ENCODE data around the gene HOXC12. TPM values are rescaled to one million over a fixed set of nuclear protein-coding genes. Genes with fewer than 3 reads are reported as not detected.

The HOXC12 gene
- total RNA-seq, 1 experiment from 2014 or later = not detected

DNA sequence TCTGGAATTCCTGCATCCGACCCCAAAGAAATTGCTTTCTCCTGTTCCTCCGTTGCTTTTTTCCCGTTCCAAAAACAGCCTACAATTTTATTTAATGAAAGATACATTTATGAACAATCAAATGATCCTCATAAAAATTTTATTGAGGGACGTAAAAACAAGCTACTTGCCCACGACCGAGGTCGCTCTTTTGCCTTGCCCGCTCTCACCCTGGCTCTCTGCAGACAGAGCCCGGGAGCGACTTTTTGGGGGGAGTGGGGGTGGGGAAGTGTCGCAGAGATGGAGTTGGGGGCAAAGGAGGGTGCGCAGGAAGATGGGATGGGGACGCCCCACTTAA is 44.2 kb downstream of the HOXC12 start (continued):
- TF ChIP-seq, protein P1, sequence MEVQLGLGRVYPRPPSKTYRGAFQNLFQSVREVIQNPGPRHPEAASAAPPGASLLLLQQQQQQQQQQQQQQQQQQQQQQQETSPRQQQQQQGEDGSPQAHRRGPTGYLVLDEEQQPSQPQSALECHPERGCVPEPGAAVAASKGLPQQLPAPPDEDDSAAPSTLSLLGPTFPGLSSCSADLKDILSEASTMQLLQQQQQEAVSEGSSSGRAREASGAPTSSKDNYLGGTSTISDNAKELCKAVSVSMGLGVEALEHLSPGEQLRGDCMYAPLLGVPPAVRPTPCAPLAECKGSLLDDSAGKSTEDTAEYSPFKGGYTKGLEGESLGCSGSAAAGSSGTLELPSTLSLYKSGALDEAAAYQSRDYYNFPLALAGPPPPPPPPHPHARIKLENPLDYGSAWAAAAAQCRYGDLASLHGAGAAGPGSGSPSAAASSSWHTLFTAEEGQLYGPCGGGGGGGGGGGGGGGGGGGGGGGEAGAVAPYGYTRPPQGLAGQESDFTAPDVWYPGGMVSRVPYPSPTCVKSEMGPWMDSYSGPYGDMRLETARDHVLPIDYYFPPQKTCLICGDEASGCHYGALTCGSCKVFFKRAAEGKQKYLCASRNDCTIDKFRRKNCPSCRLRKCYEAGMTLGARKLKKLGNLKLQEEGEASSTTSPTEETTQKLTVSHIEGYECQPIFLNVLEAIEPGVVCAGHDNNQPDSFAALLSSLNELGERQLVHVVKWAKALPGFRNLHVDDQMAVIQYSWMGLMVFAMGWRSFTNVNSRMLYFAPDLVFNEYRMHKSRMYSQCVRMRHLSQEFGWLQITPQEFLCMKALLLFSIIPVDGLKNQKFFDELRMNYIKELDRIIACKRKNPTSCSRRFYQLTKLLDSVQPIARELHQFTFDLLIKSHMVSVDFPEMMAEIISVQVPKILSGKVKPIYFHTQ (CRISPR knock-in tag; IDR thresholded peaks at IDR 0.05) = no peak
- TF ChIP-seq, protein P2, sequence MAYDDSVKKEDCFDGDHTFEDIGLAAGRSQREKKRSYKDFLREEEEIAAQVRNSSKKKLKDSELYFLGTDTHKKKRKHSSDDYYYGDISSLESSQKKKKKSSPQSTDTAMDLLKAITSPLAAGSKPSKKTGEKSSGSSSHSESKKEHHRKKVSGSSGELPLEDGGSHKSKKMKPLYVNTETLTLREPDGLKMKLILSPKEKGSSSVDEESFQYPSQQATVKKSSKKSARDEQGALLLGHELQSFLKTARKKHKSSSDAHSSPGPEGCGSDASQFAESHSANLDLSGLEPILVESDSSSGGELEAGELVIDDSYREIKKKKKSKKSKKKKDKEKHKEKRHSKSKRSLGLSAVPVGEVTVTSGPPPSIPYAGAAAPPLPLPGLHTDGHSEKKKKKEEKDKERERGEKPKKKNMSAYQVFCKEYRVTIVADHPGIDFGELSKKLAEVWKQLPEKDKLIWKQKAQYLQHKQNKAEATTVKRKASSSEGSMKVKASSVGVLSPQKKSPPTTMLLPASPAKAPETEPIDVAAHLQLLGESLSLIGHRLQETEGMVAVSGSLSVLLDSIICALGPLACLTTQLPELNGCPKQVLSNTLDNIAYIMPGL (CRISPR knock-in tag; IDR thresholded peaks at IDR 0.05) = no peak
- TF ChIP-seq, protein P3, sequence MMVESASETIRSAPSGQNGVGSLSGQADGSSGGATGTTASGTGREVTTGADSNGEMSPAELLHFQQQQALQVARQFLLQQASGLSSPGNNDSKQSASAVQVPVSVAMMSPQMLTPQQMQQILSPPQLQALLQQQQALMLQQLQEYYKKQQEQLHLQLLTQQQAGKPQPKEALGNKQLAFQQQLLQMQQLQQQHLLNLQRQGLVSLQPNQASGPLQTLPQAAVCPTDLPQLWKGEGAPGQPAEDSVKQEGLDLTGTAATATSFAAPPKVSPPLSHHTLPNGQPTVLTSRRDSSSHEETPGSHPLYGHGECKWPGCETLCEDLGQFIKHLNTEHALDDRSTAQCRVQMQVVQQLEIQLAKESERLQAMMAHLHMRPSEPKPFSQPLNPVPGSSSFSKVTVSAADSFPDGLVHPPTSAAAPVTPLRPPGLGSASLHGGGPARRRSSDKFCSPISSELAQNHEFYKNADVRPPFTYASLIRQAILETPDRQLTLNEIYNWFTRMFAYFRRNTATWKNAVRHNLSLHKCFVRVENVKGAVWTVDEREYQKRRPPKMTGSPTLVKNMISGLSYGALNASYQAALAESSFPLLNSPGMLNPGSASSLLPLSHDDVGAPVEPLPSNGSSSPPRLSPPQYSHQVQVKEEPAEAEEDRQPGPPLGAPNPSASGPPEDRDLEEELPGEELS (CRISPR knock-in tag; IDR thresholded peaks at IDR 0.05) = no peak
- TF ChIP-seq, protein P4, sequence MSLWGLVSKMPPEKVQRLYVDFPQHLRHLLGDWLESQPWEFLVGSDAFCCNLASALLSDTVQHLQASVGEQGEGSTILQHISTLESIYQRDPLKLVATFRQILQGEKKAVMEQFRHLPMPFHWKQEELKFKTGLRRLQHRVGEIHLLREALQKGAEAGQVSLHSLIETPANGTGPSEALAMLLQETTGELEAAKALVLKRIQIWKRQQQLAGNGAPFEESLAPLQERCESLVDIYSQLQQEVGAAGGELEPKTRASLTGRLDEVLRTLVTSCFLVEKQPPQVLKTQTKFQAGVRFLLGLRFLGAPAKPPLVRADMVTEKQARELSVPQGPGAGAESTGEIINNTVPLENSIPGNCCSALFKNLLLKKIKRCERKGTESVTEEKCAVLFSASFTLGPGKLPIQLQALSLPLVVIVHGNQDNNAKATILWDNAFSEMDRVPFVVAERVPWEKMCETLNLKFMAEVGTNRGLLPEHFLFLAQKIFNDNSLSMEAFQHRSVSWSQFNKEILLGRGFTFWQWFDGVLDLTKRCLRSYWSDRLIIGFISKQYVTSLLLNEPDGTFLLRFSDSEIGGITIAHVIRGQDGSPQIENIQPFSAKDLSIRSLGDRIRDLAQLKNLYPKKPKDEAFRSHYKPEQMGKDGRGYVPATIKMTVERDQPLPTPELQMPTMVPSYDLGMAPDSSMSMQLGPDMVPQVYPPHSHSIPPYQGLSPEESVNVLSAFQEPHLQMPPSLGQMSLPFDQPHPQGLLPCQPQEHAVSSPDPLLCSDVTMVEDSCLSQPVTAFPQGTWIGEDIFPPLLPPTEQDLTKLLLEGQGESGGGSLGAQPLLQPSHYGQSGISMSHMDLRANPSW (CRISPR knock-in tag; conservative IDR thresholded peaks at IDR 0.05; ENCODE audit: low read depth) = no peak
- TF ChIP-seq ZNF219 (CRISPR knock-in tag; IDR thresholded peaks at IDR 0.05; ENCODE audit: borderline replicate concordance) = no peak
- TF ChIP-seq ZNF317 (CRISPR knock-in tag; IDR thresholded peaks at IDR 0.05; ENCODE audit: borderline replicate concordance, low read depth) = no peak
- TF ChIP-seq, protein P5, sequence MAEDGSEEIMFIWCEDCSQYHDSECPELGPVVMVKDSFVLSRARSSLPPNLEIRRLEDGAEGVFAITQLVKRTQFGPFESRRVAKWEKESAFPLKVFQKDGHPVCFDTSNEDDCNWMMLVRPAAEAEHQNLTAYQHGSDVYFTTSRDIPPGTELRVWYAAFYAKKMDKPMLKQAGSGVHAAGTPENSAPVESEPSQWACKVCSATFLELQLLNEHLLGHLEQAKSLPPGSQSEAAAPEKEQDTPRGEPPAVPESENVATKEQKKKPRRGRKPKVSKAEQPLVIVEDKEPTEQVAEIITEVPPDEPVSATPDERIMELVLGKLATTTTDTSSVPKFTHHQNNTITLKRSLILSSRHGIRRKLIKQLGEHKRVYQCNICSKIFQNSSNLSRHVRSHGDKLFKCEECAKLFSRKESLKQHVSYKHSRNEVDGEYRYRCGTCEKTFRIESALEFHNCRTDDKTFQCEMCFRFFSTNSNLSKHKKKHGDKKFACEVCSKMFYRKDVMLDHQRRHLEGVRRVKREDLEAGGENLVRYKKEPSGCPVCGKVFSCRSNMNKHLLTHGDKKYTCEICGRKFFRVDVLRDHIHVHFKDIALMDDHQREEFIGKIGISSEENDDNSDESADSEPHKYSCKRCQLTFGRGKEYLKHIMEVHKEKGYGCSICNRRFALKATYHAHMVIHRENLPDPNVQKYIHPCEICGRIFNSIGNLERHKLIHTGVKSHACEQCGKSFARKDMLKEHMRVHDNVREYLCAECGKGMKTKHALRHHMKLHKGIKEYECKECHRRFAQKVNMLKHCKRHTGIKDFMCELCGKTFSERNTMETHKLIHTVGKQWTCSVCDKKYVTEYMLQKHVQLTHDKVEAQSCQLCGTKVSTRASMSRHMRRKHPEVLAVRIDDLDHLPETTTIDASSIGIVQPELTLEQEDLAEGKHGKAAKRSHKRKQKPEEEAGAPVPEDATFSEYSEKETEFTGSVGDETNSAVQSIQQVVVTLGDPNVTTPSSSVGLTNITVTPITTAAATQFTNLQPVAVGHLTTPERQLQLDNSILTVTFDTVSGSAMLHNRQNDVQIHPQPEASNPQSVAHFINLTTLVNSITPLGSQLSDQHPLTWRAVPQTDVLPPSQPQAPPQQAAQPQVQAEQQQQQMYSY (CRISPR knock-in tag; IDR thresholded peaks at IDR 0.05) = no peak
- TF ChIP-seq ESRRA (CRISPR knock-in tag; IDR thresholded peaks at IDR 0.05; ENCODE audit: borderline replicate concordance) = no peak
- TF ChIP-seq, protein P6, sequence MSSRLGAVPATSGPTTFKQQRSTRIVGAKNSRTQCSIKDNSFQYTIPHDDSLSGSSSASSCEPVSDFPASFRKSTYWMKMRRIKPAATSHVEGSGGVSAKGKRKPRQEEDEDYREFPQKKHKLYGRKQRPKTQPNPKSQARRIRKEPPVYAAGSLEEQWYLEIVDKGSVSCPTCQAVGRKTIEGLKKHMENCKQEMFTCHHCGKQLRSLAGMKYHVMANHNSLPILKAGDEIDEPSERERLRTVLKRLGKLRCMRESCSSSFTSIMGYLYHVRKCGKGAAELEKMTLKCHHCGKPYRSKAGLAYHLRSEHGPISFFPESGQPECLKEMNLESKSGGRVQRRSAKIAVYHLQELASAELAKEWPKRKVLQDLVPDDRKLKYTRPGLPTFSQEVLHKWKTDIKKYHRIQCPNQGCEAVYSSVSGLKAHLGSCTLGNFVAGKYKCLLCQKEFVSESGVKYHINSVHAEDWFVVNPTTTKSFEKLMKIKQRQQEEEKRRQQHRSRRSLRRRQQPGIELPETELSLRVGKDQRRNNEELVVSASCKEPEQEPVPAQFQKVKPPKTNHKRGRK (CRISPR knock-in tag; IDR thresholded peaks at IDR 0.05; ENCODE audit: borderline replicate concordance) = no peak

DNA sequence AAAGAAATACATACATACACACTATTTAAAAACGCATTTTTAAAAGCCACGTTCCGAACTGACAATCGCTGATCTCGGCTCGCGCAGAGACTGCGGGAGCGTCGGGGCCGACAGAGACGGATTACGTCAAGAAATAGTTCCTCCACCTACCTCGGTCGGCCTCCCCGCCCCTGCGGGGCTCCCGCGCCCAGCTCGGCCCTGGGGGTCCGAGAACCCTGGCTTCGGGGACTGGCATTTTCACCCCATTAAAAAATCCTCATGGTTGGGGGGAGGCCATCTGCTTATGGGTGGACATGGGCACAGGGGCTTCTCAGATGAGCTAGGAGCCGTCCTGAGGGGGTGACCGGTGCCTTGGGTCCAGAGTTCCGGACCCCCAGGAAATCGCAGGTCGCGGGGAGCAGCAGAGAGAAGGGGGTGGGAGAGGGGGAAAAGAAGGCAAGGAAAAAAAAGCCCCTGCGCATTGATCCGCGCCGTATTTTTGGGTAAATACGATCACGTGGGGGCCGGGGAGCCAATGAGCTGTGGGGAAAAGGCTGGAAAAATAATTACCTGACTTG is 44.9 kb downstream of the HOXC12 start:
- Mint-ChIP-seq H3K4me1 (peaks cover 28% of the 10 kb centered on the region), H3K27me3 (ENCODE audit: low read depth) (peaks cover 100% of the 10 kb centered on the region), H3K9me3 (no peaks in the 10 kb centered on the region), H3K4me3 (peak overlapping the region; percentile 52), H3K27ac (no peak overlapping the region), H3K36me3 (no peaks in the 10 kb centered on the region; the same call in 1 of the 2 replicates)
- DNase-seq (ENCODE audit: low spot score) (no peak), ATAC-seq (no peak)
- ChIA-PET CTCF (interaction anchor here (0.8 to 10.8 kb wide), 8 partner anchors 11 to 217 kb away, joined by 4 to 107 read pairs (median 6); partner anchors contain the start of genes HOXC10 and HOXC5), POLR2A (no interaction called here)
- TF ChIP-seq, protein P7, sequence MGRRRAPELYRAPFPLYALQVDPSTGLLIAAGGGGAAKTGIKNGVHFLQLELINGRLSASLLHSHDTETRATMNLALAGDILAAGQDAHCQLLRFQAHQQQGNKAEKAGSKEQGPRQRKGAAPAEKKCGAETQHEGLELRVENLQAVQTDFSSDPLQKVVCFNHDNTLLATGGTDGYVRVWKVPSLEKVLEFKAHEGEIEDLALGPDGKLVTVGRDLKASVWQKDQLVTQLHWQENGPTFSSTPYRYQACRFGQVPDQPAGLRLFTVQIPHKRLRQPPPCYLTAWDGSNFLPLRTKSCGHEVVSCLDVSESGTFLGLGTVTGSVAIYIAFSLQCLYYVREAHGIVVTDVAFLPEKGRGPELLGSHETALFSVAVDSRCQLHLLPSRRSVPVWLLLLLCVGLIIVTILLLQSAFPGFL (CRISPR knock-in tag; IDR thresholded peaks at IDR 0.05; ENCODE audit: borderline replicate concordance) = no peak
- TF ChIP-seq, protein P8, sequence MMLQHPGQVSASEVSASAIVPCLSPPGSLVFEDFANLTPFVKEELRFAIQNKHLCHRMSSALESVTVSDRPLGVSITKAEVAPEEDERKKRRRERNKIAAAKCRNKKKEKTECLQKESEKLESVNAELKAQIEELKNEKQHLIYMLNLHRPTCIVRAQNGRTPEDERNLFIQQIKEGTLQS (CRISPR knock-in tag; conservative IDR thresholded peaks at IDR 0.05) = no peak
- TF ChIP-seq, protein P9, sequence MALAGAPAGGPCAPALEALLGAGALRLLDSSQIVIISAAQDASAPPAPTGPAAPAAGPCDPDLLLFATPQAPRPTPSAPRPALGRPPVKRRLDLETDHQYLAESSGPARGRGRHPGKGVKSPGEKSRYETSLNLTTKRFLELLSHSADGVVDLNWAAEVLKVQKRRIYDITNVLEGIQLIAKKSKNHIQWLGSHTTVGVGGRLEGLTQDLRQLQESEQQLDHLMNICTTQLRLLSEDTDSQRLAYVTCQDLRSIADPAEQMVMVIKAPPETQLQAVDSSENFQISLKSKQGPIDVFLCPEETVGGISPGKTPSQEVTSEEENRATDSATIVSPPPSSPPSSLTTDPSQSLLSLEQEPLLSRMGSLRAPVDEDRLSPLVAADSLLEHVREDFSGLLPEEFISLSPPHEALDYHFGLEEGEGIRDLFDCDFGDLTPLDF (CRISPR knock-in tag; IDR thresholded peaks at IDR 0.05) = no peak
- TF ChIP-seq, protein P10, sequence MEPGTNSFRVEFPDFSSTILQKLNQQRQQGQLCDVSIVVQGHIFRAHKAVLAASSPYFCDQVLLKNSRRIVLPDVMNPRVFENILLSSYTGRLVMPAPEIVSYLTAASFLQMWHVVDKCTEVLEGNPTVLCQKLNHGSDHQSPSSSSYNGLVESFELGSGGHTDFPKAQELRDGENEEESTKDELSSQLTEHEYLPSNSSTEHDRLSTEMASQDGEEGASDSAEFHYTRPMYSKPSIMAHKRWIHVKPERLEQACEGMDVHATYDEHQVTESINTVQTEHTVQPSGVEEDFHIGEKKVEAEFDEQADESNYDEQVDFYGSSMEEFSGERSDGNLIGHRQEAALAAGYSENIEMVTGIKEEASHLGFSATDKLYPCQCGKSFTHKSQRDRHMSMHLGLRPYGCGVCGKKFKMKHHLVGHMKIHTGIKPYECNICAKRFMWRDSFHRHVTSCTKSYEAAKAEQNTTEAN (CRISPR knock-in tag; IDR thresholded peaks at IDR 0.05) = no peak
- no peak for TF ChIP-seq TP53 (CRISPR knock-in tag; IDR thresholded peaks at IDR 0.05)

All from WTC11 (cell line).